ENCODE measurements around the gene PFAS.

The PFAS gene

DNA sequence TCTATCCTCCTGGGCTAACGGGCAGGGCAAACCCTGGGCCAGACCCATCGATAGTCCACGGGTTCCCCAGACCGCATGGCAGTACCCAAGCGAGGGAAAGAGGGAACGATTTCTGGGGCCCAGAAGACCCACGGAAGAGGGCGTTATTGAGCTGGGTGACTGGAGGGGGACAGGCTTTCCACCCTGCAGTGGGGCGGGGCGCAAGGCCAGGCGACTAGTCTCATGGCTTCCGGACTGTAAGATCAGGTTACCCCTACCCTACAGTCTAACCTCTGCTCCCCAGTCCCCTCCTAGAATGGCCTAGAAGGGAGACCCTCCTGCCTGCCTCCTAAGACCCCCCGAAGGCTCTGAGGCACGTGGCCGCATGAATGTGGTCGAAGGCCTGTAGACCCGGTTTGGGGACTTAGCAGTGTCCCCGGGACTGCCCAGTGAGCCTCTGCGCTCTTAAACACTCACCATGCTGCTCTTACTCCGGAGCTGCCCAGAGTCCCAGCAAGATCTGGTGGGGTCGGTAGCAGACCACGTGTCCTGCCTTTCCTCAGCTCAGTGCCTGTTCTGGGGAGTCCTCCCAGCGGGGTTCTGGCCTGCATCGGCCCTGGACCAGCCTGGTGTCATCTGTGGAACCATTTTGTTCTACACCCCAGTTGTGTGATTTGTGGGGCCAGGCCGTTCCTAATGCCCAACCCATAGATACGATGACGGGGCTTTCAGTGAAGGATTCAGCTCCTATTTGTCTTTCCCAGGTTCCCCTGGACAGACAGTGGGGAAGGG is 25.5 kb upstream of the PFAS start:
- TF ChIP-seq, protein P1, sequence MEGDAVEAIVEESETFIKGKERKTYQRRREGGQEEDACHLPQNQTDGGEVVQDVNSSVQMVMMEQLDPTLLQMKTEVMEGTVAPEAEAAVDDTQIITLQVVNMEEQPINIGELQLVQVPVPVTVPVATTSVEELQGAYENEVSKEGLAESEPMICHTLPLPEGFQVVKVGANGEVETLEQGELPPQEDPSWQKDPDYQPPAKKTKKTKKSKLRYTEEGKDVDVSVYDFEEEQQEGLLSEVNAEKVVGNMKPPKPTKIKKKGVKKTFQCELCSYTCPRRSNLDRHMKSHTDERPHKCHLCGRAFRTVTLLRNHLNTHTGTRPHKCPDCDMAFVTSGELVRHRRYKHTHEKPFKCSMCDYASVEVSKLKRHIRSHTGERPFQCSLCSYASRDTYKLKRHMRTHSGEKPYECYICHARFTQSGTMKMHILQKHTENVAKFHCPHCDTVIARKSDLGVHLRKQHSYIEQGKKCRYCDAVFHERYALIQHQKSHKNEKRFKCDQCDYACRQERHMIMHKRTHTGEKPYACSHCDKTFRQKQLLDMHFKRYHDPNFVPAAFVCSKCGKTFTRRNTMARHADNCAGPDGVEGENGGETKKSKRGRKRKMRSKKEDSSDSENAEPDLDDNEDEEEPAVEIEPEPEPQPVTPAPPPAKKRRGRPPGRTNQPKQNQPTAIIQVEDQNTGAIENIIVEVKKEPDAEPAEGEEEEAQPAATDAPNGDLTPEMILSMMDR (IDR thresholded peaks at IDR 0.05; ENCODE audit: control insufficient read depth, extremely low read depth, insufficient read depth), result peak; percentile 44
- peak overlapping the region; percentile 87 for H3K4me3 ChIP-seq (ENCODE audit: low read depth, low read length)
- DNase-seq (ENCODE audit: low read depth), result no peak

DNA sequence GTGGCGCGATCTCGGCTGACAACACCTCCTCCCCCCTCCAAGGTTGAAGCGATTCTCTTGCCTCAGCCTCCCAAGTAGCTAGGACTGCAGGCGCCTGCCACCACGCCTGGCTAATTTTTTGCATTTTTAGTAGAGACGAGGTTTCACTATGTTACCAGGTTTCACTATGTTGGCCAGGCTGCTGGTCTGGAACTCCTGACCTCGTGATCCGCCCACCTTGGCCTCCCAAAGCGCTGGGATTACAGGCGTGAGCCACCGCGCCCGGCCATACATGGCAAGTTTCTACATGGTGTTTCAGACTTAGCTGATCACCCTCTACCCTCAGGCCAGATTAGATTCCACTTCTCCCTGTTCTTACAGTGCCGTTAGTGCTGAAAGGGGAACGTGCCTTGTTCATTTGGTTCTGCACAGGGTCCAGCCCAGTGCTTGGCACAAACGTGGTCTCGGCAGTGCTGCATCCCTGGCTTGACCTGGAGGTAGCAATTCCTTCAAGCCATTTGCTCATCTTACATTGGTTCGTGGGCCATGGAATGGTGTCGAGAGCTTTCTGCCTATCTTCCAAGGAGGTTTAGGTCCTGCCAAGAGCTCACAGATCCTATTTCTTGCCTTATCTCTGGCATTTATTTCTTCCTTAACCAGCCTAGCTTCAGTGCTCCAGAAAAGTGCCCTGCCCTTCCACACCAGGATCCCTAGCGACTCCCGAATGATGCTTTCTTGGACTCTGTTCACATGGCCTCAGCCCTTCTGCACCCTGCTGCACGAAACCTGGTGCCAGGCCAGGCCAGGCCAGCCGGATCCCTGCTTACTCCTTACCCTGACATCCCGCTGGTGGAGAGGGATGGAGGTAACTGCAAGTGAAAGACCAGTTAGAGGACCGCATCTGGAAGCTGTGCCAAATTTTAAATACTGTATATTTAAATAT is 23.9 kb upstream of the PFAS start:
- no peak for DNase-seq (ENCODE audit: low read depth)
- H3K4me3 ChIP-seq (ENCODE audit: low read depth, low read length), result no peak overlapping the region
- TF ChIP-seq, protein P1 (IDR thresholded peaks at IDR 0.05; ENCODE audit: control insufficient read depth, extremely low read depth, insufficient read depth), result no peak

DNA sequence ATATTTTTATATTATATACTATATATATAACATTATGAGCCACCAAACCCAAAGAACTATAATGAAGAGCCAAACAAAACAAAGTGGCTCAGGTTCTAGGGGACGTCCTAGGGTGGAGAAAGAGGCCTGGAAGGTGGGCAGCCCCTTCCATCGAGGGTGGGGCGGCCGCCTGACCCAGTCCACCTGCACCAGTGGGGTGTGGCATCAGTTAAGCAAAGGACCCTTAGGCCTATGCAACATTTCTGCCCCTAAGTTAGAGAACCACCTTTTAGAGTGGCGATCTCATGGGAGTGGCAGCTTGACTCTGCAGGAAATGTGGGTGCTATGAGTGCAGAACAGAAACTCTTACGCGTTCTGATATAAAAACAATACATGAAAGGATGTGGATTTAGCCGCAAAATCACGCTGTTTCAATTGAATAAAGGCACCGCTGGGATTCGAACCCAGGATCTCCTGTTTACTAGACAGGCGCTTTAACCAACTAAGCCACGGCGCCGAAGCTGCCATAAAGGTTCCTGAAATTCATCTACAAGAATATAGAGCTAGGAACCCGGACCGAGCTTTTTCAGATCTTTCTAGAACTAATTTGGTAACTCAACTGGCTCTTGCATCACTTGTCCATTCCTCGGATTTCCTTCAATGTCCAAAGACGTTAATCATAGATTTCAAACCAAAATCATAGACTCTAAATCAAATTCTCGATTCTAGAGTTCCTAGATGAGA is 23.1 kb upstream of the PFAS start:
- peak overlapping the region; percentile 48 for H3K4me3 ChIP-seq (ENCODE audit: low read depth, low read length)
- TF ChIP-seq, protein P1 (IDR thresholded peaks at IDR 0.05; ENCODE audit: control insufficient read depth, extremely low read depth, insufficient read depth), result no peak
- DNase-seq (ENCODE audit: low read depth), result no peak

DNA sequence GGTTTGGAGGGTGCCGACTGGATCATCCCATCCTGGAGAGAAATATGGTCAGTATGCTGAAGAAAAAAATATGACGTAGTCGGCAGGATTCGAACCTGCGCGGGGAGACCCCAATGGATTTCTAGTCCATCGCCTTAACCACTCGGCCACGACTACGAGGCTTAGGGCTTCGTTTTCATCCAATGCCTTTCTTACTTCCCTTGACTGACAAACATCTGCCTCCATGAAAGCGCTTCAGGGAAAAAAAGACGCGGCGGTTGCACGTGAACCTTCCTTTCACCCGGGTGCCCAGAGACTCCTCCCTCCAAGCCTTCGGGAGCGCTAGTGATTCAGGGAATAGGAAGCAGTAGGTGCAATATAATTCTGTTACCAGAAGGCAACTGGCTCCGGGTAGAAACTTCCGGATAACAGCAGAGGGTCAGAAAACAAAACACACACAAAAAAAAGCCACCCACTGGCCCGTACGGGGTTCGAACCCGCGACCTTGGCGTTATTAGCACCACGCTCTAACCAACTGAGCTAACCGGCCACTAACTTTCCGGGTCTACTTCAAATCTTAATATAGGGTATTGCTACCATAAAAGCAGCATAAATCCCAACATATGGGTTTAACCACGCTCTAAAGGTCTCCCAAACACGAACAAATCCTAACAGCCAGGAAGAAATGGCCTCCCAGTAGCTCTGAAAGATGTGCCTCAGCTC is 22.4 kb upstream of the PFAS start:
- peak; percentile 82 for DNase-seq (ENCODE audit: low read depth)
- TF ChIP-seq, protein P1 (IDR thresholded peaks at IDR 0.05; ENCODE audit: control insufficient read depth, extremely low read depth, insufficient read depth), result no peak
- H3K4me3 ChIP-seq (ENCODE audit: low read depth, low read length), result peak overlapping the region; percentile 48

DNA sequence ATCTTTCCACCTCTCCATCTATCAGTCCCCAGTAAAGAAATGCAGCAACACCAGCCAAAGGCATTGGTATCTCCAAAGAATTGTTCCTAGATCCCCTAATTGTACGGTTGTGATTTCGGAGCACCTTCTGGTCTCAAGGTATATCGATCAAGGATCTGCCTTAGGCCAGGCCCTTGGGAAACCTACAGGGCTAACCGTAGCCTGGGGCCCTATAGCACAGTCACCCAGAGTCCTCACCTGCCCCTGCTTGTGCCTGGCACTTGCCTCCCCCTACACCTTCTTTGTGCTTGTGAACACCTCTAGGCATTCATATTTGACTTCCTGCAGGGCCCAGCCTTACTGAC is 21.9 kb upstream of the PFAS start:
- peak overlapping the region; percentile 48 for H3K4me3 ChIP-seq (ENCODE audit: low read depth, low read length)
- TF ChIP-seq, protein P1 (IDR thresholded peaks at IDR 0.05; ENCODE audit: control insufficient read depth, extremely low read depth, insufficient read depth), result no peak
- DNase-seq (ENCODE audit: low read depth), result no peak

DNA sequence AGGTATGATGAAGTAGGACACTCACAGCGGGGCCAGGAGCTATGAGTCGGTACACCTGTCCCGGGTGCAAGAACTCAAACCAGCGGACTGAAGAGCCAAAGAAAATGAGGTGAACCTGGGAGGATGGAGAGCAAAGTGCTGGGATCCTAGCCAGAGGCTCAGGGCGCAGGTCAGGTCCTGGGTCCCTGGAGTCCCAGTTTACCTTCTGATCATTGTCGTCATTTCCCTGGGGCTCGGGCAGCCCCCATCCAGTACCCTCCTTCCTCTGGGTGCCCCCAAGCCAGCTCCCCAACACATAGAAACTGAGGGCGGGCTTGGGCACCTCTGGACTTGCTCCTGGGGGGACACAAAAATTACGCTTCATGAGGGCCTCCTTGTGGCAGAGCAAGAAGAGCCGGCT is 17.4 kb upstream of the PFAS start:
- TF ChIP-seq, protein P1 (IDR thresholded peaks at IDR 0.05; ENCODE audit: control insufficient read depth, extremely low read depth, insufficient read depth), result no peak
- no peak for DNase-seq (ENCODE audit: low read depth)
- H3K4me3 ChIP-seq (ENCODE audit: low read depth, low read length), result no peak overlapping the region

All from LNCaP clone FGC (cell line).